ENCODE measurements around the gene EEPD1.
A peak's percentile ranks its signal among the peaks of the same experiment; 100 is the strongest.
"Not testable (repeated sequence)": the region's sequence is repeated elsewhere in the genome, so short reads cannot be mapped to it uniquely, and the experiment has no call there.

EEPD1 gene

GRCh38 chr7:36152756-36153570 lies at the start of gene EEPD1:
EEPD1 (plus strand) TSS chr7:36153254; CDS start chr7:36154325, 1,071 bp downstream.
- DNase-seq, result peak; percentile 94

DNA sequence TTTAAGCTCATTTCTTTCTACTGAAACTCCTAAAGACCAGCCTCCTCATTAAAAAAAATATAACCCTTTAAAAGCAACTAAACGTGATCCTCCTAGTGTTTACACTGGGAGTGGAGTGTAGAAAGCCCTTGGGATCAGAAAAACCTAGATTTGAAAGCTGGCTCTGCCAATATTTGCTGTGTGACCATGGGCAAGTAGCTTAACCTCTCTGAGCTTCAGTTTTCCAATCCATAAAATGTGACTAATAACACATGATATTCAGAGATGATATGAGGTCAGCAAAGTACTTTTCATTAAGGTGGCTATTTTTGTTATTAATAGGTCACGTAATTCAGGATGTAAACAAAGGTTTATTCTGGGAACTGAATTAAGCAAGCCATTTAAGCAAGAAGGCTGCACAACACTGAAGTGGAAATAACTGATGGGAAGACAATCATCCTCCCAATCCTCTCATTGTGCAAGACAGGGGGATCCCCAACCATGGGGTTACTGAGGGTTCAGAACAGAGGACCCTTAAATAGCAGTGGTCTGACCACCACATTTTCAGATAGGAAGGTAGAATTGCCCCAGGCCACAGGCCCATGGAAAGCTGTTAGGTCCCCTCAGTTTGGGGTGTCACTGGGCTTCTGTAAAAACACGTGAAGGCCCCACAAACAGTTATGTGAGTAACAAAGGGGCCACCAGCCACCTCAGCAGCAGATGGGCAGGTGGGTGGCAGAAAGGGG lies 49.1 kb upstream of the EEPD1 start:
- DNase-seq, result no peak

DNA sequence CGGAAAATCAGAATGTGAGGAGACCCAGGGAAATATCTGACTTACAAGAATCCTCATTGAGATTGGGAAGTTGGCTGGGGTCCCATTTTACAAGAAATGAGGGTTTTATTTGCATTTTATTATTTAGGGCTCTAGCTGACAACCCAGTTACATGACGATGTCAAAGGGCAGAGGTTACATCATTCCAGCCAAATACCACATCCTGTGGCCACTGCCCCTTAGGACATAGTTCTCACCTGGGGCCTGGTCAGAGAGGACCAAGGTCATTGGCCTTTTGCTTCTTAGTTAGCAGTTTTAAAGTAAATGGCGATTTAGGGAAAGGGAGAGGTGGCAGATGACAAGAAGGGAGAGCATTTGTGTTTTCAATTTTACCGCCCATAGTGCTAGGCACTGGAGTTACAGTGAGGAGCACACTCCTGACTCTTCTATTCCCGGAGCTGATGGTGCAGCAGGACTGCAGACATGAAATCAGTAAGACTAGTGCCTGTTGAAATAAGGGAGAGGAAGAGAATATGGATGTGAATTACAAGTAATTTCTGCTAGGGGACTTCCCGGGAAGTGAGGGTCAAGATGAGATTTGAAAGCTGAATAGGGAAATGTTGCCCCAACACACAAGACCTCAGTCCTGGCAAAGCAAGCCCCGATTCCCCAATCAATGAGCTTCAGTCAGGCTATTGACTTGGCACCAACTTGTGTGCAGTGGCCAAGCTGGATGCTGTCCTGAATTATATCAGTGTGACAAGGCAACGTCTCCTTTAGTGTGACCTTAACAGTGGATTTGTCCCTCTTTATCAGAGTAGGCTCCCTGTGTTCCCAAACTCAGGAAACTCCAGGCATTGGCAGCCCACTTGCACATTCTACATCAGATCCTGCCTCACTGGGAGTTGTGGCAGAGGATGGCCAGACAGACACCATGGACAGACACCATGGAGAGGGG lies 45.8 kb upstream of the EEPD1 start:
- not testable (repeated sequence) for DNase-seq

DNA sequence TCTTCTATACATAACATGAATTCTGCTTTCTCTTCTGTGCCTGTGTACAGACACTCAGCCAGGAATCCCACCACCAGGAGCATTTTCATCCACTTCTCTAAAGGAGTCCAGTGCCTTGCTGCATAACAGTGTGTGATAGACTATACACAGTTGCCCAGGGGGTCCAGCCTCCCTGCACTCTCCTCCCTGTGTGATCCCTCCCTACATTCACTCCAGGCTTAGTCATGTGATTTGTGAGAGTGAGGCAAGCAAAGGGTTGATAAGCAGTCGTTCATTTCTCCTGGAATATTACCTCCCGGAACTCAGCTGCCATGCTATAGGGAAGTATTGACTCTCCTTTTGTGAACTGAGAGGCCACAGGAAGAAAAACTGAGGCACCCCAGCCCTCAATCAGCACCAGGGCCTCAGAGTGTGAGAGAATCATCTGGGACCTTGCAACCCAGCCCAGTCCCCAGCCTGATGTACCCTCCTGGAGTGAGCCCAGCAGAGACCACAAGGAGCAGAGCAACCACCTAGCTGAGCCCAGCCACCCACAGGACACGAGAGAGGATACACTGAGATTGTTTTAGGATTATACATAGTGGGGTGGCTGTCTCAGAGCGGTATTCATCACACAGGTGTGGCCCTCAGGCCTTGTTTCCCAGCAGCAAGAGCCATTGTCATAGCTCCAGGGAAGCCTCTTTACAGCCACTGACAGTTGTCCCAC lies 45.0 kb upstream of the EEPD1 start:
- DNase-seq, result no peak

DNA sequence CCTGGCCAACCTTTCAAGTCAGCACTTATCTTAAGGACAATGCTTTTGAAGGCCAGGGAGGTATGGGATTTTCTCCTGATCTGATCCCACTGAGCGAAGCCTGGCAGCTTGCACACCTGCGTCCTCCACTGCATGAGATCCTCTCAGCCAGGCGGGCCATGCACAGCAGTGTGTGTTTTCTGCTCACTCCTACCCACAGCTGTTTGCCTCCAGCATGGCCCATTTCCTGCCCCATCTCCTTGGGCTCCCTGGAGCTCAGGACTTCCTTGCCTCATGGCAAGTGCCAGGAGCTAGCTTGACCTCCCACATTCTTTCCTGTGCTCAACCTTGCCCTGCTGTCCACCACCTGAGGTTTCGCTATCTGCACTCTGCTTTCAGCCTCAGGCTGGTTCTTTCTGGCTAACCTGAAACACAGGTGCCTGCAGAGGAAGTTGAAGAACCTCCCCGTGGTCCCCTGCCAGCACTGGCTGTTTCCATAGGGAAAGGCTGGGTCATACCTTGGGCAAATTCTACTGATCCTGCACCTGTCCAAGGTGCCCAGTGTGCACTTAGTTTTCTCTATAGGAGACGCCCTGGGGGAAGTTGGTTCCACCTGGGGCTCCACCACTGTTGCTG lies 43.9 kb upstream of the EEPD1 start:
- DNase-seq, result no peak

DNA sequence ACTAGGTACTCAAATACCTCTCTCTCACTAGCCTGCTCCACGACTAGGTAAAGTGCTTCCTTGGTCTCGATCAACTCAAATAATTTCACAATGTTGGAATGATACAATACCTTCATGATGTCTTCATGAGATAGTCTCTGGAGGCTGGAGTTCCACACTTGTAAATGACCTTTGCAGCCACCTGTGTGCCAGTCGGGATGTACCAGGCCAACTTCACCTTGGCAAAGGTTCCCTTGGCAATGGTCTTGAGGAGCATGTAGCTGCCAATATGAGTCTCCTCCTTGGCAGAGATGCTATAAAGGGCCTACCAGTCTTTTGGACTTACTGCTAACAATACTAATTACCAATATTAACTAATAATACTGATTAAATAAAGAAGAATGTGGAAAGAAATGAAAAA lies 42.5 kb upstream of the EEPD1 start:
- DNase-seq, result no peak

DNA sequence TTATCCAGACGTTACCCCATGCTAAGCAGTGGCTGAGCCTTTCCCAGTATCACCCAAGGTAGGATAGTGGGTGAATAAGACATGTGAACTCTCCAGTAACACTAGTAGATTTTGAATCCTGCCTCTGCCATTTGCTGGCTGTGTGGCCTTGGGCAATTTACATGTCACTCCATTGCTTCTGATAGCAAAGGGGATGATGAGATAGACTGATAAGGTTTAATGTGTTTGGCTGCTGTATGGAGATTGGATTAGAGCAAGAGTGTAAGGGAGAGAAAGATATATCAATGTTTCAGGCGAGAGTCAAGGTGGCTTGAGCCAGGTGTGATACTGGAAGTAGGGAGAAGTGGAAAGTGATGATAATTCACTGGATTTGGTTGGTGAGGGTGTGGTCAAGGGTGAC lies 40.1 kb upstream of the EEPD1 start:
- DNase-seq, result no peak

DNA sequence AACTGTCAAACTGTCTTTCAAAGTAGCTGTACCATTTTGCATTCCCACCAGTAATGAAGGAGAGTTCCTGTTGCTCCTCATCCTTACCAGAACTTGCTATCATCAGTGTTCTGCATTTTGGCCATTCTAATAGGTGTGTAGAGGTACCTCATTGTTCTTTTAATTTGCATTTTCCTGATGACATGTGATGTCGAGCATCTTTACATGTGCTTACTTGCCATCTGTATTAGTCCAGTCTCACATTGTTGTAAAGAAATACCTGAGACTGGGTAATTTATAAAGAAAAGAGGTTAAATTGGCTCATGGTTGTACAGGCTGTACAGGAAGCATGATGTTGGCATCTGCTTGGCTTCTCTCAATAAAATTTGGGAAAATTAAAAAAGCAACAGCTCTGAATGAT lies 38.7 kb upstream of the EEPD1 start:
- DNase-seq, result no peak

- DNase-seq, result no peak
Observed at GRCh38 chr7:36115448-36116321, 37.4 kb upstream of the EEPD1 start.

DNA sequence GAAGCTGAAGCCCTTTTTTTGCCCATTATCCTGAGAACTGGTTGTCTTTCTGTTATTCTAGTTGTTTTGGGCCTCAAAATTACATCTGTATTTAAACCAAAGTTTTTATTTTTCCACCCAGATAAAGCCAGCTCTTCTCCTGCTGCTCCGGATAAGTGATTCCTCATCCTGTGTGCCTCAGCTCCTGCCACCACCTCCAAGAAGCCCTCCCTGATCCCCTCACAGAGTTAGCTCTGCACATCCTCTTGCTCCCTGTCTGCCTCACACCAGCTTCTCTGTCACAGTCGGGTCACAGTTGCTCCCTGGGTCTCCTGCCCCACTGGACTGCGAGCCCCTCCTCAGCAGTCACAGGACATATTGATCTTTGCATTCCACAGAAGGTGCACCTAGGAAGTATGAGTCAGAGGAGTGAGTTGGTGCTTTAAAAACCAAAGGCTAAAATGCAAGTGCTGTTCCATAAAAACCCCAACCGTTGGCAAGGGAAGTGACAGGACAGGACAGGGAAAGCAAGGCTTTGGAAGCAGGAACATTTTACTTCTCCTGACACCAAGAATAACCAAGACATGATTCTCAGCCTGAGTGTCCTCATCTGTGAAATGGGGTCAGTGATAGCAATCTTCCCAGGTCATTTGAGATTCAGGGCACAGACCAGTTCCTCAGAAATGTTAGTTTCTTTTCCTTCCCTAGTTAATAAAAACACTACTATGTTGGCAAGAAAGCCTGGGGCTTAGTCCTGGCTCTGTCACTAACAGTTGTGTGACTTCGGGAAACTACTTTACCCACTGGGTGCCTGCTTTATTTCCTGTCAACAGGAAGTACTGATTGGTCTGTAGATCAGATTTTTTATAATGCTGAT lies 36.5 kb upstream of the EEPD1 start:
- DNase-seq, result no peak

GRCh38 chr7:36117203-36117840 lies 35.7 kb upstream of the EEPD1 start:
- no peak for DNase-seq

DNA sequence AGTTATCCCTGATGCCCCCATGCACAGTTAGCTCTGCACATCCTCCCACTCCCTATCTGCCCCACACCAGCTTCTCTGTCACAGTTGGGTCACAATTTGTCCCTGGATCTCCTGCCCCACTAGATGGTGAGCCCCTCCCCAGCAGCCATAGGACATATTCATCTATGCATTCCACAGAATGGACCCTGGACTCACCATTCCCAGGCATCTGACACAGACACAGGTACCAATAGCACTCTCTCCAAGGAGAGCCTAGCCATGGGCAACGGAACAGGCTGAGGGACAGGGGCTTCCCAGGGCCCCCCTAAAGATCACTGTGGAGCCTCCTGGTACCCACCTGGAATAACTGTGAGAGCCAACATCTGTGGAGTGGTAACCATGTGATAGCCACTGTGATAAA lies 34.7 kb upstream of the EEPD1 start:
- no peak for DNase-seq

GRCh38 chr7:36119005-36119706 lies 33.9 kb upstream of the EEPD1 start:
- DNase-seq, result no peak

- not testable (repeated sequence) for DNase-seq
Observed at GRCh38 chr7:36119983-36120646, 32.9 kb upstream of the EEPD1 start.

DNA sequence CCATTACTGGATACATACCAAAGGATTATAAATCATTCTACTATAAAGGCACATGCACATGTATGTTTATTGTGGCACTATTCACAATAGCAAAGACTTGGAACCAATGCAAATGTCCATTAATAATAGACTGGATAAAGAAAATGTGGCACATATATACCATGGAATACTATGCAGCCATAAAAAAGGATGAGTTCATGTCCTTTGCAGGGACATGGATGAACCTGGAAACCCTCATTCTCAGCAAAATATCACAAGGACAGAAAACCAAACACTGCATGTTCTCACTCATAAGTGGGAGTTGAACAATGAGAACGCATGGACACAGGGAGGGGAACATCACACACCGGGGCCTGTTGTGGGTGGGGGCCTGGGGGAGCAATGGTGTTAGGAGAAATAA lies 27.4 kb upstream of the EEPD1 start:
- DNase-seq, result not testable (repeated sequence)

DNA sequence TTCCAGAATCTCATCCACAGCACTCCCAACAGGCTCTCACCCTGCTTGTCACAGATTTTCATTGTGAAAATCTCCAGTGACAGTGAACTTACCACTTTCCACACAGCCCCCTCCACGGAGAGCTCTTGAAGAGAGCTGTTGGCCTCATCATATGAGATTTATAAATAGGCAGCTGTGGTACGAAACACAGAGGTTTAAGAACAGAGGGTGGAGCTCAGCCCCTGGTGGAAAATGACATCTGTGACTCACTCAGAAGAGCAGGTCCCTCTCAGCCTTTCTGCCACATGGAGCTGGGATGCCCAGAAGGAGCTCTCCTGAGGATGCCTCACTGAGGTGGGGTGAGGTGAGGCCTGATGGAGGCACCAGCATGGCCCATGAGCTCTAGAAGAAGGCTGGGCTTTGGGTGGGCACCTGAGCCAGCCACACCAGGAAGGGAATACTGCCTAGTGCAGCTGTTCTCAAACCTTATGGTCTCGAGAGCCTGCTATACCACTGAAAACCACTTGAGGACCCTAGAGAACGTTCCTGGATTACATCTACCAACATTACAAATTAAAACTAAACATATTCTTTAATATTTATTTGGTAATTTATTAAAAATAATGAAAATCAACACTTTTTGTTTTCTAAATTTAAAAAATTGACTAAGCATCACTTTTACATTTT lies 25.8 kb upstream of the EEPD1 start:
- DNase-seq, result no peak

GRCh38 chr7:36128448-36129047 lies 24.5 kb upstream of the EEPD1 start:
- peak; percentile 74 for DNase-seq
